H7 (cell line): ENCODE results near the gene LDLRAD4. TPM values are rescaled to one million over a fixed set of nuclear protein-coding genes. Genes with fewer than 3 reads are reported as not detected.

Source experiments
- DNase-seq: peaks from one replicate; pipeline ENCODE4 v3.0.0; 2012
- H3K27me3 ChIP-seq: 2 replicates; pipeline ENCODE4 v1.6.0; 2011; ENCODE audit warnings: mild to moderate bottlenecking, low read length; ENCODE audit not compliant: control insufficient read depth, insufficient read depth
- H3K36me3 ChIP-seq: replicated peaks from 2 replicates; pipeline ENCODE4 v1.5.1; 2011; ENCODE audit warnings: low read length; ENCODE audit not compliant: control insufficient read depth, insufficient read depth
- H3K4me3 ChIP-seq: 2 replicates; pipeline ENCODE4 v1.5.1; 2011; ENCODE audit warnings: low read depth, mild to moderate bottlenecking, control low read depth, low read length, moderate library complexity; ENCODE audit not compliant: insufficient read depth
- total RNA-seq: library from RNA; depleted of rRNA; stranded (reverse); fragments of >200 nt; shearing (Covaris generic); gene quantifications from 2 replicates; pipeline ENCODE4 v1.2.3, GENCODE V29; 2014

Gene LDLRAD4
- total RNA-seq, 1 experiment from 2014 or later = 21.0 TPM

GRCh38 chr18:13570856-13571495, 352.4 kb downstream of the LDLRAD4 start:
- H3K27me3 ChIP-seq = no peaks in the 10 kb centered on the region
- H3K36me3 ChIP-seq = no peaks in the 10 kb centered on the region
- no peak for DNase-seq
- no peak overlapping the region for H3K4me3 ChIP-seq

GRCh38 chr18:13572148-13572547, 353.6 kb downstream of the LDLRAD4 start:
- H3K27me3 ChIP-seq = no peaks in the 10 kb centered on the region
- H3K4me3 ChIP-seq = no peak overlapping the region
- DNase-seq = no peak
- H3K36me3 ChIP-seq = no peaks in the 10 kb centered on the region

GRCh38 chr18:13572721-13573120, 354.2 kb downstream of the LDLRAD4 start:
- Histone ChIP-seq H3K4me3 (no peak overlapping the region), H3K36me3 (no peaks in the 10 kb centered on the region), H3K27me3 (no peaks in the 10 kb centered on the region)
- no peak for DNase-seq

GRCh38 chr18:13573750-13574149, 355.2 kb downstream of the LDLRAD4 start:
- DNase-seq = no peak
- no peak overlapping the region for H3K4me3 ChIP-seq
- H3K27me3 ChIP-seq = no peaks in the 10 kb centered on the region
- no peaks in the 10 kb centered on the region for H3K36me3 ChIP-seq

- Histone ChIP-seq H3K4me3 (no peak overlapping the region), H3K36me3 (no peaks in the 10 kb centered on the region), H3K27me3 (no peaks in the 10 kb centered on the region)
- no peak for DNase-seq
Measured at GRCh38 chr18:13574355-13574754, 355.8 kb downstream of the LDLRAD4 start.

- H3K4me3 ChIP-seq = no peak overlapping the region
- H3K27me3 ChIP-seq = no peaks in the 10 kb centered on the region
- no peak for DNase-seq
- no peaks in the 10 kb centered on the region for H3K36me3 ChIP-seq
Measured at GRCh38 chr18:13574761-13575160, 356.2 kb downstream of the LDLRAD4 start.

GRCh38 chr18:13576598-13576997, 358.0 kb downstream of the LDLRAD4 start:
- no peak overlapping the region for H3K4me3 ChIP-seq
- DNase-seq = no peak
- no peaks in the 10 kb centered on the region for H3K27me3 ChIP-seq
- no peaks in the 10 kb centered on the region for H3K36me3 ChIP-seq

- DNase-seq = no peak
- H3K36me3 ChIP-seq = no peaks in the 10 kb centered on the region
- no peaks in the 10 kb centered on the region for H3K27me3 ChIP-seq
- no peak overlapping the region for H3K4me3 ChIP-seq
Measured at GRCh38 chr18:13577091-13577697, 358.6 kb downstream of the LDLRAD4 start.

- no peak for DNase-seq
- H3K36me3 ChIP-seq = no peaks in the 10 kb centered on the region
- no peak overlapping the region for H3K4me3 ChIP-seq
- H3K27me3 ChIP-seq = no peaks in the 10 kb centered on the region
Measured at GRCh38 chr18:13577781-13578180, 359.2 kb downstream of the LDLRAD4 start.

GRCh38 chr18:13578400-13578799, 359.8 kb downstream of the LDLRAD4 start:
- Histone ChIP-seq H3K4me3 (no peak overlapping the region), H3K36me3 (no peaks in the 10 kb centered on the region), H3K27me3 (no peaks in the 10 kb centered on the region)
- no peak for DNase-seq

GRCh38 chr18:13579874-13580273, 361.3 kb downstream of the LDLRAD4 start:
- no peak for DNase-seq
- no peaks in the 10 kb centered on the region for H3K36me3 ChIP-seq

GRCh38 chr18:13580351-13580750, 361.8 kb downstream of the LDLRAD4 start:
- Histone ChIP-seq H3K27me3 (no peaks in the 10 kb centered on the region), H3K36me3 (no peaks in the 10 kb centered on the region), H3K4me3 (no peak overlapping the region)
- no peak for DNase-seq

More at GRCh38 chr18:13579874-13580273, 361.3 kb downstream of the LDLRAD4 start:
- H3K27me3 ChIP-seq = no peaks in the 10 kb centered on the region
- no peak overlapping the region for H3K4me3 ChIP-seq

- no peak overlapping the region for H3K4me3 ChIP-seq
- DNase-seq = no peak
- no peaks in the 10 kb centered on the region for H3K27me3 ChIP-seq
- no peaks in the 10 kb centered on the region for H3K36me3 ChIP-seq
Measured at GRCh38 chr18:13580991-13581390, 362.4 kb downstream of the LDLRAD4 start.

GRCh38 chr18:13581496-13582177, 363.1 kb downstream of the LDLRAD4 start:
- H3K36me3 ChIP-seq = no peaks in the 10 kb centered on the region
- no peak for DNase-seq
- no peak overlapping the region for H3K4me3 ChIP-seq
- H3K27me3 ChIP-seq = no peaks in the 10 kb centered on the region

- no peaks in the 10 kb centered on the region for H3K27me3 ChIP-seq
- no peak overlapping the region for H3K4me3 ChIP-seq
- DNase-seq = no peak
- H3K36me3 ChIP-seq = no peaks in the 10 kb centered on the region
Measured at GRCh38 chr18:13582178-13582670, 363.7 kb downstream of the LDLRAD4 start.
